HepG2 (cell line): Measurements from ENCODE around the gene MIA2. TPM values are rescaled to one million over a fixed set of nuclear protein-coding genes. Genes with fewer than 3 reads are reported as not detected.
"Not testable (repeated sequence)": the region's sequence is repeated elsewhere in the genome, so short reads cannot be mapped to it uniquely, and the experiment has no call there.

Source experiments
- ATF2 ChIP-seq: sonication (generic); formaldehyde crosslinking; IDR thresholded peaks from 2 replicates; pipeline ENCODE4 v1.4.0; 2020; ENCODE audit warnings: missing genetic modification reagents
- CEBPG ChIP-seq: IDR thresholded peaks from 2 replicates; pipeline ENCODE4 v1.6.1; 2016
- CREB1 ChIP-seq, 2 experiments: fragments of 450-650 bp in 1 of 2; IDR thresholded peaks; 2 replicates each; pipeline ENCODE4 v1.6.1; 2016 to 2017; ENCODE audit warnings: control low read depth in 1 of 2, mild to moderate bottlenecking in 1 of 2, missing compliant biosample characterization in 1 of 2, missing genetic modification characterization in 1 of 2
- MAZ ChIP-seq, 2 experiments: sonication (generic) in 1 of 2; formaldehyde crosslinking in 1 of 2; IDR thresholded peaks; 2 replicates each; pipeline versions ENCODE4 v1.5.0 to v1.6.1; 2012 to 2020; ENCODE audit warnings: low read depth in 2 of 2, mild to moderate bottlenecking in 2 of 2, borderline replicate concordance in 1 of 2, improper control_type of control experiment in 1 of 2, low read length in 1 of 2, missing genetic modification reagents in 1 of 2, moderate library complexity in 1 of 2
- MLX ChIP-seq: IDR thresholded peaks from 2 replicates; pipeline ENCODE4 v1.6.1; 2016
- MXD4 ChIP-seq: IDR thresholded peaks from 2 replicates; pipeline ENCODE4 v1.6.1; 2016; ENCODE audit warnings: mild to moderate bottlenecking, missing biosample characterization, missing genetic modification reagents
- PHF5A ChIP-seq: IDR thresholded peaks from one replicate; pipeline ENCODE4 v1.6.1; 2018; ENCODE audit warnings: low read depth, missing genetic modification reagents; ENCODE audit not compliant: unreplicated experiment
- SMARCC2 ChIP-seq: fragments of 450-650 bp; IDR thresholded peaks from 2 replicates; pipeline ENCODE4 v1.6.1; 2017; ENCODE audit warnings: antibody characterized with exemption, mild to moderate bottlenecking
- SNAPC2 ChIP-seq: sonication (generic); formaldehyde crosslinking; IDR thresholded peaks from 2 replicates; pipeline ENCODE4 v1.8.1; 2022; ENCODE audit warnings: mild to moderate bottlenecking, missing genetic modification reagents
- TAF1 ChIP-seq: sonication (generic); formaldehyde crosslinking; IDR thresholded peaks from 2 replicates; pipeline ENCODE4 v1.4.0; 2020; ENCODE audit warnings: missing genetic modification reagents
- YEATS2 ChIP-seq: sonication (generic); formaldehyde crosslinking; IDR thresholded peaks from 2 replicates; pipeline ENCODE4 v1.4.0; 2020; ENCODE audit warnings: missing genetic modification reagents, borderline replicate concordance
- ZBTB21 ChIP-seq: sonication (generic); formaldehyde crosslinking; IDR thresholded peaks from 2 replicates; pipeline ENCODE4 v1.4.0; 2020; ENCODE audit warnings: missing genetic modification reagents
- ZNF260 ChIP-seq: sonication (generic); formaldehyde crosslinking; IDR thresholded peaks from 2 replicates; pipeline ENCODE4 v1.4.0; 2020; ENCODE audit warnings: missing genetic modification reagents, low read depth, mild to moderate bottlenecking, borderline replicate concordance
- ZNF337 ChIP-seq: sonication (generic); formaldehyde crosslinking; IDR thresholded peaks from 2 replicates; pipeline ENCODE4 v1.5.1; 2020; ENCODE audit warnings: missing genetic modification reagents, low read depth, mild to moderate bottlenecking, borderline replicate concordance
- ZNF441 ChIP-seq: sonication (generic); formaldehyde crosslinking; IDR thresholded peaks from 2 replicates; pipeline ENCODE4 v1.7.0; 2021; ENCODE audit warnings: missing genetic modification reagents, borderline replicate concordance
- ZNF563 ChIP-seq: sonication (generic); formaldehyde crosslinking; IDR thresholded peaks from 2 replicates; pipeline ENCODE4 v1.8.0; 2022; ENCODE audit warnings: mild to moderate bottlenecking, moderate library complexity, missing genetic modification reagents
- ZSCAN29 ChIP-seq: sonication (generic); formaldehyde crosslinking; conservative IDR thresholded peaks from 2 replicates; pipeline ENCODE4 v1.4.0; 2020; ENCODE audit warnings: mild to moderate bottlenecking, missing genetic modification reagents
- polyA plus RNA-seq, 8 experiments: library from polyadenylated mRNA; depleted of rRNA in 3 of 8; stranded (reverse) in 7 of 8; unstranded in 1 of 8; fragments of >200 nt; fragmentation: Illumina TruSeq in 4 of 8; extraction: Trizol in 4 of 8; gene quantifications; 2 replicates each; pipeline versions ENCODE4 v1.2.1 to v1.2.3, GENCODE V29; 2011 to 2016; ENCODE audit warnings: low read depth in 4 of 8, missing spikeins in 1 of 8, mixed read lengths in 1 of 8; ENCODE audit not compliant: insufficient read depth in 1 of 8
- total RNA-seq, 5 experiments: library from RNA; depleted of rRNA; stranded (reverse); fragments of >200 nt; fragmentation: Illumina TruSeq; extraction: Trizol; gene quantifications; 2 replicates each; pipeline ENCODE4 v1.2.3, GENCODE V29; 2016; ENCODE audit warnings: low read depth in 1 of 5
- TF ChIP-seq, protein P1 (sequence below): sonication (generic); formaldehyde crosslinking; IDR thresholded peaks from 2 replicates; pipeline ENCODE4 v1.5.0; 2020; ENCODE audit warnings: missing genetic modification reagents

The MIA2 gene
- total and polyA plus RNA-seq, 2 of the 13 experiments (the other 11 are each of a cell fraction or from before 2014, with no cell fraction given) = 134 to 158 TPM

DNA sequence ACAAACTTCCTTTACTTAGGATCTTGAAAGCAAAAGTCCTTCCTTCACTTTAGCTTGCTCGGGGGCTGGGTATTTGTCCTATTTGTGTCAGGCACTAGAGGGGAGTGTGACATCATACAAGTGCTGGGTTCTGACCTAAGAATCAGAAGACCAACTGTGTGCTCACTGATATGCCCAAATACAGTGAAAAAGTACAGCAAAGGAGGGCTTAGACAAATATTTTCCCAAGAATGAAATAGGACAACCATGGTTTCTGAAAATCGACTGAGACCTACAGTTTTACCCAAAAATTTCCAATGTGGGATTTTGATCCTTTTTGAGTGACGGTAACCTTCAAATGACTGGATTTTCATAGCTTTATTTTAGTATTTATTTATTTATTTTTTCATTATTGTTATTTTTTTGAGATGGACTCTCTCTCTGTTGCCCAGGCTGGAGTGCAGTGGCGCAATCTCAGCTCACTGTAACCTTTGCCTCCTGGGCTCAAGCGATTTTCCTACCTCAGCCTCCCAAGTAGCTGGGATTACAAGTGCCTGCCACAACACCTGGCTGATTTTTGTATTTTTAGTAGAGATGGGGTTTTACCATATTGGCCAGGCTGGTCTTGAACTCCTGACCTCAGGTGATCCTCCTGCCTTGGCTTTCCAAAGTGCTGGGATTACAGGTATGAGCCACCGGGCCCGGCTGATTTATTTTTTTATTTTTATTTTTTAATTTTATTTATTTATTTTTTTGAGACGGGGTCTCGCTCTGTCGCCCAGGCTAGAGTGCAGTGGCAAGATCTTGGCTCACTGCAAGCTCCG lies 1.8 kb upstream of the MIA2 start (continued):
- not testable (repeated sequence) for TF ChIP-seq MAZ (IDR thresholded peaks at IDR 0.05; ENCODE audit: borderline replicate concordance, low read depth, low read length); CREB1 (CRISPR knock-in tag; IDR thresholded peaks at IDR 0.05)
- TF ChIP-seq MAZ (CRISPR knock-in tag; IDR thresholded peaks at IDR 0.05; ENCODE audit: low read depth) = peak; percentile 58; the same call in 1 of the 2 replicates
- TF ChIP-seq CEBPG (CRISPR knock-in tag) = peak; percentile 91
- peak; percentile 7; the same call in 1 of the 2 replicates for TF ChIP-seq SNAPC2 (CRISPR knock-in tag)
- peak; percentile 76; the same call in 1 of the 2 replicates for TF ChIP-seq SMARCC2
- peak; percentile 92 for TF ChIP-seq PHF5A (CRISPR knock-in tag)
- TF ChIP-seq MXD4 (CRISPR knock-in tag) = 0 out of 2 replicates have a peak, but pooled peaks have one; percentile 46
- TF ChIP-seq, protein P1, sequence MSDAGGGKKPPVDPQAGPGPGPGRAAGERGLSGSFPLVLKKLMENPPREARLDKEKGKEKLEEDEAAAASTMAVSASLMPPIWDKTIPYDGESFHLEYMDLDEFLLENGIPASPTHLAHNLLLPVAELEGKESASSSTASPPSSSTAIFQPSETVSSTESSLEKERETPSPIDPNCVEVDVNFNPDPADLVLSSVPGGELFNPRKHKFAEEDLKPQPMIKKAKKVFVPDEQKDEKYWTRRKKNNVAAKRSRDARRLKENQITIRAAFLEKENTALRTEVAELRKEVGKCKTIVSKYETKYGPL (CRISPR knock-in tag) = 0 out of 2 replicates have a peak, but pooled peaks have one; percentile 56
- TF ChIP-seq ZSCAN29 = peak; percentile 10; the same call in 1 of the 2 replicates
- 0 out of 2 replicates have a peak, but pooled peaks have one; percentile 18 for TF ChIP-seq ZNF441 (CRISPR knock-in tag)
- peak; percentile 91 for TF ChIP-seq ZBTB21
- 0 out of 2 replicates have a peak, but pooled peaks have one; percentile 8 for TF ChIP-seq TAF1 (CRISPR knock-in tag)
- TF ChIP-seq MLX = 0 out of 2 replicates have a peak, but pooled peaks have one; percentile 16
- TF ChIP-seq CREB1 (IDR thresholded peaks at IDR 0.05) = peak; percentile 86
- peak; percentile 51; the same call in 1 of the 2 replicates for TF ChIP-seq YEATS2 (CRISPR knock-in tag)
- TF ChIP-seq ZNF563 (CRISPR knock-in tag) = peak; percentile 36; the same call in 1 of the 2 replicates
- peak; percentile 68; the same call in 1 of the 2 replicates for TF ChIP-seq ZNF337
- peak; percentile 73 for TF ChIP-seq ATF2 (CRISPR knock-in tag)
- TF ChIP-seq ZNF260 (CRISPR knock-in tag) = 0 out of 2 replicates have a peak, but pooled peaks have one; percentile 63
